Activated CD4-positive, alpha-beta T cell treated with anti-CD3 and anti-CD28 coated beads for 24 hours (primary cell): ENCODE results near the gene PALD1.
A peak's percentile ranks its signal among the peaks of the same experiment; 100 is the strongest.

Experiments used
- DNase-seq, 2 donors: peaks; one replicate each; pipeline ENCODE4 v3.0.0-alpha.2; 2020; ENCODE audit warnings: low read depth in 2 of 2

PALD1 gene

GRCh38 chr10:70457759-70458305 is 20.7 kb upstream of the PALD1 start:
- DNase-seq = no peak

- DNase-seq = peak in 1 of 2 donors; percentile 44
Measured at GRCh38 chr10:70458329-70459060, 20.1 kb upstream of the PALD1 start.

DNA sequence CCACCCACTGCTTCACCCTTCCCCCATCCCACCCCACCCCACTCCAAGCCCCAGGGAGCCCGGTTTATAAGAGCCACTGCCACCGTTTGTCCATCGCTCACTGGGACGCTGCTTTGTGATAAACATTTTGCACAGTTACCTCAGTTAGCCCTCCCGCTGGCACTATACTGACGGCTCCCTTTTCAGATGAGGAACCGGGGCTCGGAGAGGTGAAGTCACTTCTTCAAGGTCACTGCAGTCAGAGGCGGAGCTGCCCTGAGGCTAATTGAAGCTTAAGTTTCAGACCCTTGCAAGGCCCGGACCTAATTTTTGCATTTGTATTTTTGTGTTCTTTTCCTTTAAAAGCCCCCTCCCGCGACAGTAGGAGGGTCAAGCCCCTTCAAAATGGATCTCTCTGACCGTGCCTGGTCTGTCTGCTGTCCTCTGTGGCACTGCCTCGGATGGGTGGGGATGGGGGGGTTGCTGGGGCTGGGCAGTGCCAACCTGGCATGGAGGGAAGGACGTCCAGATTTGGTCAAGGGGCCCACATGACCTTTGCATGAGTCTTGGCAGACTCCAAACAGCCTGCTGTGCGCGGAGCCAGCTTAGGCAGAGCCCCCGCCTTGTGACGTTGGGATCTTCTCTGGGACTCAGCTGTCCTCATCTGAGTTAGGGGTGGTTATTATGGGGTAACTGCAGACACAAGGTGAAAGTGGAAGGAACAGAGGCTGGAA is 19.4 kb upstream of the PALD1 start:
- DNase-seq = no peak

GRCh38 chr10:70459774-70460490 is 18.6 kb upstream of the PALD1 start:
- no peak for DNase-seq

DNA sequence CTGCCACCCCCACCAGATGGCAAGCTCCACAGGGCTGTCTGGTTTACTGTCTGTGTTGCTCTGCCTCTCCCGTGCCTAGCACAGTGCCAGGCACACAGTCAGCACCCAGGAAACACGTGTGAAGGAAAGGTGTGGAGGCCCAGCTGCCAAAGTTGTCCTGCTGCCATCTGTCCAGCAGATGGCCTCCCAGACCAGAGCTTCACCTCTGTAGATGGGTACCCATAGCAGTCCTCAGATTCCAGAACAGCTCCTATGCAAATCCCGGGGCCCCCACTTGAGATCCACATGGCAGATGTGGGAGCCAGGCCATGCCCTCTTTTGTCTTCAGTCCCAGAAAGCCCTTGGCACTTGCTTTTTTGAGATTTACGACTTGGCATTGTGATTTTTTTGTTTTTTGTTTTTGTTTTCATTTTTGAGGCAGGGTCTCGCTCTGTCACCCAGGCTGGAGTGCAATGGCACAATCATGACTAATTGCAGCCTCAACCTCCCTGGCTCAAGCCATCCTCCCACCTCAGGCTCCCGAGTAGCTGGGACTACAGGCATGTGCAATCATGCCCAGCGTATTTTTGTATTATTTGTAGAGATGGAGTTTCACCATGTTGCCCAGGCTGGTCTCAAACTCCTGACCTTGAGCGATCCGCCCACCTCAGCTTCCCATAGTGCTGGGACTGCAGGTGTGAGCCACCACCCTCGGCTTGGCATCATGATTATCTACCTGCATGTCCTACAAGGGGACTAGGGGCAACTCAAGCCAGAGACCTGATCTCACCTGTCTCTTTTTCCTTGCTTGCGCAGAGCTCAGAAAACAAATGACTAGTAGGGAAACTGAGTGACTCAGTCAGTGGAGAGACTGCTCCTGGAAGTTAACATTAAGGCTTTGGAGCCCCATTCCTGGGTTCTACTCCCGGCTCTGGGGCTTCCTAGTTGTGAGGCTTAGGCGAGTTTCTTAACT is 16.9 kb upstream of the PALD1 start:
- DNase-seq = no peak

GRCh38 chr10:70462349-70462984 is 16.1 kb upstream of the PALD1 start:
- DNase-seq = no peak

GRCh38 chr10:70465278-70465677 is 13.3 kb upstream of the PALD1 start:
- no peak for DNase-seq

DNA sequence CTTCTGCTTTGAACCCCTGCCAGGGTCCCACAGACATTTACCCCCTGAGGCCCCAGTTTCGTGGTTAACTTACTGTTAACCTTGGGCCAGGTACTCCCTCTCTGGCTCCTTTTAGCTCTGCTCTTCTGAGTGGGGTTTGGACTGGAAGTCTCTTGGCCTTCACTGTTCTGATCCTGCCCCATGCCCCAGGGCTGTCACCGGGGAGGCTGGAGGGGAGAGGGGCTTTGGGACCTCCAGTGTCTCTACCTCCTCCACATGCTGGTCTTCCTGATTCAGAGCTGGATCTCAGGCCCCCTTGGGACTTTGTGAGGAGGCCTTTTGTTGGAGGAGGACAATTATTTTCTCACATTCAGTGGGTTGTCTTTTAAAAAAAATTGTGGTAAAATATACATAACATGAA is 12.7 kb upstream of the PALD1 start:
- no peak for DNase-seq

DNA sequence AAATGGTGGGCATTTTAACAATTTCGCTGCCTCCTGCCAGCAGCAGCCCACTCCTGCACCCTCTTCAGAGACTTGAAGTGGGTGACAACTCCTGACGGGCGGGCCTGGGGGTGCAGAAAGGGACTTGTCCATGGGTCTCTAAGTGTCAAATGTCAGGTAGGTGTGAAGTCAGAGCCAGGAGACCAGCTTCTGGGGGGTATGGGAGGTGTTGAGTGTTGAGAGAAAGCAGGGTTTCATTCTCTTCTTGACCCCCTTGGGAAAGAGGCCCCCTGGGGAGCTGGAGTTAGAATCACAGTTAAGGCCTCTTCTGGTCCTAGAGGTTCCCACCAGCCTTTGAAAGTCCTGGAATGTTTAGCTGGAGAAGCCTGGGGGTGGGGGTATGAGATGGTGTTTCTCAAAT is 11.6 kb upstream of the PALD1 start:
- no peak for DNase-seq

DNA sequence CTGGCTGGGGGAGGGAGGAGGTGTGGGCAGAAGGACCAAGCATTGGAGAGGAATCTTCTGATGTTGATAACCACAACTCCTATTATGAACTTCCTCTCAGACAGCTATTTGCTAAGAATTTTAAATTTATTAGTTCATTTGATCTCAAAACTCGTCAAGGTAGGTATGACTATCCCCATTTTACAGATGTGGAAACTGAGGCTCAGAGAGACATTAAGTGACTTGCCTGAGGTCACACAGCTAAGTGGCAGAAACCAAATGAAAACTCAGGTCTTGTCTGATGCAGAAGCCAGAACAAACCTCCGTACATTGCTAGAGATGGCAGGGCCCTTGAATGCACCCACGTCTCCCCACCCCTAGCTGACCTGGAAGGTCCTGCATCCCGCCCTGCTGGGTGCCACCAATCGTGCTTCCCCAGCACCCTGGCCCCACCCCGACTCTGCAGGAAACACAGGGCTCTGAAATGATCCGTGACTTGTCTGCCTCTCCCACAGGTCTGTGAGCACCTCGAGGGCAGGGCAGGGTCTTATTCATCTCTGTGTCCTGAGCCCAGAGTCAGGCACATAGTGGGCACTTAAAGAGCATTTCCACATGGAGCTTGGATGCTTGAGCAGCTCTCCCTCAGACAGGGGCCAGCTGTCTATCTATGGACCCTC is 5.6 kb upstream of the PALD1 start:
- DNase-seq = no peak

DNA sequence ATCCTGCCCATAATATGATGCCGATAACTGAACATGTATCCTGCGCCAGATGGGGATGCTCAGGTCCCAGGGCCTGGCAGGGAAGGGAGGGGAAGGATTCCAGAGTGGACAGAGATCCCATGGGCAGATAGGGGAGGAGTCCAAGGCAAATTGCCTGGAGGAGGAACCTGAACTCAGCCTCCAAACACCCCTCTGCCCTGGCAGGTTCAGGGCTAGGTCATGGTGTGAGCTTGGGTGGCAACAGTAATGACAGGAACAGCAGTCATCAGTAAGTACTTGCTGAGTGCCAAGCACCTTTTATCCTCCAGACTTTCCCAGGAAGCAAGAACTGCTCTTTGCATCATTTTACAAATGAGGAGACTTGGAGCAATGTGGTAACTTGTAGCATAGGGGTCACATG is 3.8 kb upstream of the PALD1 start:
- no peak for DNase-seq

- DNase-seq = no peak
Measured at GRCh38 chr10:70475661-70476060, 2.9 kb upstream of the PALD1 start.

GRCh38 chr10:70476249-70477035 is 2.1 kb upstream of the PALD1 start:
- DNase-seq = no peak

DNA sequence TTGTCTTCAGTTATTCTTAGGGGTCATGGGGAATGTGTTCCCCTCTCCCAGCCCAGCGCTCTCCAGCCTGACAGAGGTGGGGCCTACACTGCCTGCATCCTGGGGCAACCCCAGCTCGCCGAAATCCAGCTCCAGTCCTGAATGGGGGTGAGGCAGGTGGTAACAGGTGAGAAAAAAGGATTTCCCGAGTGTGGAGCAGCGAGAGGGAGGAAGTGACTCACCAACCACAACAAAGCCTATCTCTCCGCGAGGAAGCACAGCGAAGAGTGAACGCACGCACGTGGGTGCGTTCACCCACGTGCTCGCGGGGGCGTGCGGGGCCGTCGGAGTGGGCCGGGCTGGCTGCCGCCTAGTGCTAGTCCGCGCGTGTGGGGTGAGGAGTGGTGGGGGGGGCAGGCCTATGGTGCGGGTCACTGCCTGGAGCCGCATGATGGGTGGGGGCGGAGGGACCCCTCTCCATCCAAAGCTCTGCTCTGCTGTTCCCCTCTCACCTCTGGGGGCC is 855 bp upstream of the PALD1 start:
- peak; percentile 57 to 60 for DNase-seq

DNA sequence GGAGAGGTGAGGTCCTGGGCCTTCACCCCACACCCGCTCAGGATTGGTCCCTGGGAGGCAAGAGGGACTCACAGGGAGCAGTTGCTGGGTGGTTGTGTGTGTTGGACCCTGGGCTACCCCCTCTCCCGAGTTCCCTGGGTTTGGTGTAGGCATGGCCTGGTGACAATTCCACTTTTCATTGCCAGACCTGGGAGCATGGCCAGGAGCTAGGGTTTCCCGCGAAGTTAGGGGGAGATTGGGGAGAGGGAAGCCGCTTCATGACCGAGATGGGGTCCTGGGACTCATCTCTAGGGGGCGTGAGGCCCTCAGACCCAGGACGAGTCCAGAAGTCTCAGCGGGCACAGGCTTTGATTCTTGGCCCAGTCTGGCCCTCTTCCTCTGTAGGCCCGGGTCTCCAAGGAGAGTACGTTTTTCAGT is 606 bp downstream of the PALD1 start:
- DNase-seq = no peak

GRCh38 chr10:70479626-70480238 is 1.2 kb downstream of the PALD1 start:
- DNase-seq = no peak

DNA sequence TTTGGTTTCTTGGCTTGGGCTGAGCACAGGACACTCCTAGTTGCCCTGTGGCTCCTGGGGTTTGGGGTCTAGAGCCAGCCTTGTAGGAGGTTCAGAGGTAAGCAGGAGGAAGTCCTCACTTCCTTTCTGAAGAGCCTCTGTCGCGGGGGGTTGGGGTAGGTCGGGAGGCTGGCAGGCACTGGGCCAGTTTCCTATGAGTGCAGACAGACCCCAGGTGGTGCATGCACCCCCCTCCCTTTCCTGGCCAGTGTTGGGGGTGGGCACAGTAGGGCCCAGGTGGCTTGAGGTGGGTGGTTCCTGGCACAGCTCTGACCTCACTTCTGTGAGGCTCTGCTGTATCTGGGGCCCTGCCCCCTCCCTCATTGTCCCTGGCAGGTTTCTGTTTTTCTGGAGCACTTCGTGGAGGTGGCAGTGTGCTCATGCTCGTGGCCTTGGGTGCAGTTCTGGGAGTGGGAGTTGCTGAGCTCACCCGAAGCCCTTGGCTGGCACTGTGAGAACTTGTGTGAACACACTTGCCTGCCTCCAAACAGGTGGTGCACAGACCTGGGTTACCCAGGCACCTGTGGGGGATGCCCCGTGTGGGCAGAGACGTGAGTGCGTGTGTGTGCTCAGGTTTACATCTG is 1.8 kb downstream of the PALD1 start:
- DNase-seq = no peak

DNA sequence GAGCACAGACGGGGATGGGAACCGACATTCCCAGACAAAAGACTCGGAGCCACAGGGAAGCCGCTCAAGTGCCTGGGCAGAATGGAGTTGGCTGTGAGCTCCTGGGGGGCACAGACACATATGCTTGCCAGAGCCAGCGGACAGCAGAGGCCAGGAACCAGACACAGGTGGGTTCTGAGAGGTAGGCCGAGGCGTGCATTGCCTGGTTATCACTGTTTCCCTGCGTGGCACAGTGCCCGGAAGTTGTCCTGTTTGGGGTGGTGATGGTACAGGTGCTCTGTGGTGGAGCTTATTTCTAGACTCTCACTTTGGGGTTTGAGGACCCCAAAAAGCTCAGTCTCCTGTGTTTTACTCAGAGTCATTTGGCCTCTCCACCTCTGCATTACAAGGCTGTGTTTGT is 2.5 kb downstream of the PALD1 start:
- DNase-seq = no peak
